ENCODE results near the gene NR3C2. TPM values are rescaled to one million over a fixed set of nuclear protein-coding genes. Genes with fewer than 3 reads are reported as not detected.

NR3C2 gene
- total RNA-seq, 1 donor from 2014 or later, result 0.75 TPM

DNA sequence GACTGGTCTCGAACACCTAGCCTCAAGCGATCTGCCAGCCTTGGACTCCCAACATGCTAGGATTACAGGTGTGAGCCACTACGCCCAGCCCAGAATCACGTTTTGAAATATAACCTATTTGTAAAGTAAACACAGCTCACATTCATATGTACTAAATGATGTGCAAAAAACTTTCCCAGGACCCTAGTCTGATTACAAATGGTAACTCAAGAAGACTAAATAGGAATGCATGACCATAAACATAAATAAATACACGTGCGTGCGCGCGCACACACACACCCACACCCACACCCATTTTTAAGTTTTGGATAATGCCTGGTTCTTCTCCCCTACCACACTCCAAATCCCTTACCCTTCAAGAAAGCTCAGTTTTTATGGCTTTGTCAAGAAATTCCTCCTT is 163.9 kb downstream of the NR3C2 start:
- TF ChIP-seq, protein P1, sequence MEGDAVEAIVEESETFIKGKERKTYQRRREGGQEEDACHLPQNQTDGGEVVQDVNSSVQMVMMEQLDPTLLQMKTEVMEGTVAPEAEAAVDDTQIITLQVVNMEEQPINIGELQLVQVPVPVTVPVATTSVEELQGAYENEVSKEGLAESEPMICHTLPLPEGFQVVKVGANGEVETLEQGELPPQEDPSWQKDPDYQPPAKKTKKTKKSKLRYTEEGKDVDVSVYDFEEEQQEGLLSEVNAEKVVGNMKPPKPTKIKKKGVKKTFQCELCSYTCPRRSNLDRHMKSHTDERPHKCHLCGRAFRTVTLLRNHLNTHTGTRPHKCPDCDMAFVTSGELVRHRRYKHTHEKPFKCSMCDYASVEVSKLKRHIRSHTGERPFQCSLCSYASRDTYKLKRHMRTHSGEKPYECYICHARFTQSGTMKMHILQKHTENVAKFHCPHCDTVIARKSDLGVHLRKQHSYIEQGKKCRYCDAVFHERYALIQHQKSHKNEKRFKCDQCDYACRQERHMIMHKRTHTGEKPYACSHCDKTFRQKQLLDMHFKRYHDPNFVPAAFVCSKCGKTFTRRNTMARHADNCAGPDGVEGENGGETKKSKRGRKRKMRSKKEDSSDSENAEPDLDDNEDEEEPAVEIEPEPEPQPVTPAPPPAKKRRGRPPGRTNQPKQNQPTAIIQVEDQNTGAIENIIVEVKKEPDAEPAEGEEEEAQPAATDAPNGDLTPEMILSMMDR (IDR thresholded peaks at IDR 0.05), result no peak
- Mint-ChIP-seq H3K4me1 (ENCODE audit: unreplicated experiment) (no peaks in the 10 kb centered on the region), H3K27me3 (ENCODE audit: unreplicated experiment) (peaks cover 10% of the 10 kb centered on the region), H3K36me3 (ENCODE audit: unreplicated experiment) (no peaks in the 10 kb centered on the region), H3K4me3 (ENCODE audit: unreplicated experiment) (no peak overlapping the region), H3K9me3 (ENCODE audit: unreplicated experiment) (no peaks in the 10 kb centered on the region), H3K27ac (ENCODE audit: unreplicated experiment) (no peak overlapping the region)
- no peak for DNase-seq (ENCODE audit: extremely low spot score, unreplicated experiment)

DNA sequence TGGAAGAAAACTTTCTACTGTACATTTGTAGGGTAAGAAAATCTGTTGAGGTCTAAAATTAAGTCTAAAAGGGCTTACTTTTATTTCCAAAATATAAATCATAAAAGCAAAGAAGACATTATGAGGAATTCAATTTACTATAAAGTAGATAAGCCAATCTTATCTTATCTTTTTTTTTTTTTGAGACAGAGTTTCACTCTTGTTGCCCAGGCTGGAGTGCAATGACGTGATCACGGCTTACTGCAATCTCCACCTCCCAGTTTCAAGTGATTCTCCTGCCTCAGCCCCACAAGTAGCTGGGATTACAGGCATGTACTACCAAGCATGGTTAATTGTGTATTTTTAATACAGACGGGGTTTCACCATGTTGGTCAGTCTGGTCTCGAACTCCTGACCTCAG is 166.9 kb downstream of the NR3C2 start:
- TF ChIP-seq, protein P1 (IDR thresholded peaks at IDR 0.05), result no peak
- no peak overlapping the region for H3K4me3 Mint-ChIP-seq (ENCODE audit: unreplicated experiment)
- no peaks in the 10 kb centered on the region for H3K9me3 Mint-ChIP-seq (ENCODE audit: unreplicated experiment)
- H3K27me3 Mint-ChIP-seq (ENCODE audit: unreplicated experiment), result peaks cover 8% of the 10 kb centered on the region
- no peaks in the 10 kb centered on the region for H3K36me3 Mint-ChIP-seq (ENCODE audit: unreplicated experiment)
- no peak overlapping the region for H3K27ac Mint-ChIP-seq (ENCODE audit: unreplicated experiment)
- DNase-seq (ENCODE audit: extremely low spot score, unreplicated experiment), result no peak
- no peaks in the 10 kb centered on the region for H3K4me1 Mint-ChIP-seq (ENCODE audit: unreplicated experiment)

DNA sequence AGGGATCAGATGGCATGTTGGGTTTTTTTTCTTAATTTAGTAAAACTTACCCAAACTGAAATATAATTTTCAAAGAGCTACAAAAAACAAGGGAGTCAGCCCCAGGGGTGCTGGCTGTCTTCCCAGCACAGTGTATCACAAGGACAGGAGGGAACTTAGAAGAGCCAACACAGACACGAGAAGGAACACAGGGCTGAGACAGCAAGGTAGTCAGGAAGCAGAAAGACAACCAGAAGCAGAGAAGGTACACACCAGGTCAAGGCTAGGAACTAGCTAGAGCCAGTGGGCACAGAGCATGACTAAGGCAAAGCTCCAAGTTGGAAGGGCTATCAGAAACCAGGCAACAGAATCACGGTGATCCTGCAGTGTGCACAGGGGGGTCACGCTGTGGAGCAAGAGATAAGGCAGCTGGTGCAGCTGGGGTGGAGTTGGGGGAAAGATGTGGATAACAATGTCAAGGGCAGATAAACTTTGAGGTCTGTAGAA is 168.7 kb downstream of the NR3C2 start:
- no peak for DNase-seq (ENCODE audit: extremely low spot score, unreplicated experiment)
- Mint-ChIP-seq H3K9me3 (ENCODE audit: unreplicated experiment) (no peaks in the 10 kb centered on the region), H3K4me3 (ENCODE audit: unreplicated experiment) (no peak overlapping the region), H3K27me3 (ENCODE audit: unreplicated experiment) (peaks cover 6% of the 10 kb centered on the region), H3K4me1 (ENCODE audit: unreplicated experiment) (no peaks in the 10 kb centered on the region), H3K27ac (ENCODE audit: unreplicated experiment) (no peak overlapping the region), H3K36me3 (ENCODE audit: unreplicated experiment) (no peaks in the 10 kb centered on the region)
- TF ChIP-seq, protein P1 (IDR thresholded peaks at IDR 0.05), result no peak

DNA sequence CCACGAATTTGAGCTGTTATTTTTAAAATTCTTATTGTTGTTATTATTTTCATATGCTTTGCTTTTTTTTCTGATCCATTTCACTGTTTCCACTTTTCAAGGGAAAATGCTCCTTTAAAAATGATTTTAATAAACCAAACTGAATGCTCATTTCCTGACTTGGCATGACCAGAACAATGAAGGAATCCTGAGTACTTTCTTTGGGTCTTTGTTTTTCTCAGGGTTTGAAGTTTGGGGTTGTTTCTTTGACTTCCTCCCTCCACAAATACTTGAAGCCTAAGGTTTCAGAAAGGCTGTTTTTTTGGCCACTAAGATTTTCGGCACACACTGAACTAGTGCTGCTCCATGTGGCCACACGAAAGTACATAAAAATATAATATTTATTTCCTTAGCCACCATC is 171.0 kb downstream of the NR3C2 start:
- Mint-ChIP-seq H3K4me1 (ENCODE audit: unreplicated experiment) (no peaks in the 10 kb centered on the region), H3K4me3 (ENCODE audit: unreplicated experiment) (no peak overlapping the region), H3K27me3 (ENCODE audit: unreplicated experiment) (peaks cover 6% of the 10 kb centered on the region), H3K9me3 (ENCODE audit: unreplicated experiment) (no peaks in the 10 kb centered on the region), H3K27ac (ENCODE audit: unreplicated experiment) (no peak overlapping the region), H3K36me3 (ENCODE audit: unreplicated experiment) (no peaks in the 10 kb centered on the region)
- TF ChIP-seq, protein P1 (IDR thresholded peaks at IDR 0.05), result no peak
- DNase-seq (ENCODE audit: extremely low spot score, unreplicated experiment), result no peak

DNA sequence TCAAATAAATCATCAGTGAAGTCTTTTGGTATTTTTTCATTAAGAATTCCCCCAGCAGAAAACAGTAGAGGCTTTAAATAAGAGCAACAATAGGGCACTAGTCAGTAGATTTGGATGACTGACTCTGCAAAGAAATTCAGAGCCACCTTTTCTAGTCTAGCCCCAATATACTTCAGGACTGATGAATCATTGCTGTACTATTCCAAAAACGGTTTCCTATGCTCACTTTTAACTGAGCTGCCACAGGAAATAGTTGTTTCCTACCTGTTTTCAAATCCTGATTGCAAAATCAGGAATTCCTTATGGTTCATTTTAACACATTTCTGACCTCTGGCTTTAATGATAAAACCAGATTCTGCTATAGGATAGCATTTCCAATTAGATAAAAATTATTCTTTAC is 171.6 kb downstream of the NR3C2 start:
- Mint-ChIP-seq H3K36me3 (ENCODE audit: unreplicated experiment) (no peaks in the 10 kb centered on the region), H3K9me3 (ENCODE audit: unreplicated experiment) (no peaks in the 10 kb centered on the region), H3K27ac (ENCODE audit: unreplicated experiment) (no peak overlapping the region), H3K4me1 (ENCODE audit: unreplicated experiment) (no peaks in the 10 kb centered on the region), H3K27me3 (ENCODE audit: unreplicated experiment) (peaks cover 6% of the 10 kb centered on the region), H3K4me3 (ENCODE audit: unreplicated experiment) (no peak overlapping the region)
- no peak for DNase-seq (ENCODE audit: extremely low spot score, unreplicated experiment)
- TF ChIP-seq, protein P1 (IDR thresholded peaks at IDR 0.05), result no peak
